GM12891 (cell line): ENCODE measurements around the gene ATP6V1G3.

Source experiments
- DNase-seq: peaks from one replicate; pipeline ENCODE4 v3.0.0; 2011; ENCODE audit warnings: low spot score; ENCODE audit not compliant: insufficient read length
- FAIRE-seq: peaks from 2 replicates; lab custom pipeline; 2011; peaks lifted over from hg19 to GRCh38; lab: Jason Lieb, UNC
- PAX5 ChIP-seq: IDR thresholded peaks from 2 replicates; pipeline ENCODE4 v1.6.1; 2011; ENCODE audit warnings: low read length, moderate library complexity, mild to moderate bottlenecking; ENCODE audit not compliant: insufficient read depth, severe bottlenecking
- POLR2A ChIP-seq: IDR thresholded peaks from 2 replicates; pipeline ENCODE4 v1.6.1; 2011; ENCODE audit warnings: low read depth, low read length, control low read depth
- POLR2AphosphoS5 ChIP-seq: IDR thresholded peaks from 2 replicates; pipeline ENCODE4 v1.6.1; 2011; ENCODE audit warnings: low read depth, low read length, control low read depth
- POU2F2 ChIP-seq: IDR thresholded peaks from 2 replicates; pipeline ENCODE4 v1.6.1; 2011; ENCODE audit warnings: low read depth, mild to moderate bottlenecking, control low read depth, low read length, moderate library complexity
- SPI1 ChIP-seq: IDR thresholded peaks from 2 replicates; pipeline ENCODE4 v1.6.1; 2011; ENCODE audit warnings: low read depth, low read length, control low read depth
- TAF1 ChIP-seq: IDR thresholded peaks from 2 replicates; pipeline ENCODE4 v1.6.1; 2011; ENCODE audit warnings: low read depth, low read length, control low read depth

Gene ATP6V1G3

GRCh38 chr1:198563583-198563982 is 23.1 kb upstream of the ATP6V1G3 start:
- DNase-seq, result no peak
- TF ChIP-seq SPI1 (no peak), POU2F2 (no peak), PAX5 (no peak), POLR2A (no peak), TAF1 (no peak), POLR2AphosphoS5 (no peak)
- FAIRE-seq, result no peak

GRCh38 chr1:198560161-198560560 is 19.7 kb upstream of the ATP6V1G3 start:
- DNase-seq (no peak), FAIRE-seq (no peak)
- TF ChIP-seq POLR2AphosphoS5 (no peak), TAF1 (no peak), POU2F2 (no peak), POLR2A (no peak), SPI1 (no peak), PAX5 (no peak)

DNA sequence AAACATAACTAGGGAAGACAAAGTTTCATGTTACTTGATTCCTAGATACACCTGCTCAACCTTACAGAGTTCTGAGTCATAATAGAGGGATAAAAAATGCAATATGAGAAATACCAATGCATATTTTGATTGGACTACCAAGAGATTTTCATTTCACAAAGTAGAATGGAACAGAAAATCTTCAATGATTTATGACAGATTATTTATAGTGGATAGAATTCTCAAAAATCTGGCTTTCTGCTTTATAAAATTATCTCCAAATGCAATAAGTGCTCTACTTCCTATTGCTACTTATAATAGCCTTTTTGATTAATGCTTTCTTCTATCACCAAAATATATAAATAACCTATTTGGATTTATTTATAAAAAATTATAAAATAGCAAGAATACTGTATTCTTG is 18.9 kb upstream of the ATP6V1G3 start:
- FAIRE-seq (no peak), DNase-seq (no peak)
- TF ChIP-seq POU2F2, result no peak
- no peak for TF ChIP-seq TAF1
- no peak for TF ChIP-seq POLR2AphosphoS5
- no peak for TF ChIP-seq POLR2A
- TF ChIP-seq PAX5, result no peak
- TF ChIP-seq SPI1, result no peak

DNA sequence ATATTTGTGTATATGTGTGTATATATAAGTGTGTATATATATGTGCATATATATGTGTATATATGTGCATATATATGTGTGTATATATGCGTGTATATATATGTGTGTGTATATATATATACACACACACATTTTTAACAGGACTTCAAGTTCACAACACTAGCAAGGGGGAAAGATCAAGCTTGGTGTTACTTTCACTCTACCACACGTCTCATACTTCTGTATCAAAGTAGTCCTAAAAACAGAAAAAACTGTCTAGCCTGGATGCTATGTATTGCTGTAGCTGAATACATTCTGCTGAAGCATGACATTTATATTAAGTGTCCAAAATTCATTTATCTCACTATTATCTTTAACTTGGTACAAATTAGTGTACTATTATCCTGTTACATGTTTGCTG is 17.9 kb upstream of the ATP6V1G3 start:
- FAIRE-seq (no peak), DNase-seq (no peak)
- no peak for TF ChIP-seq PAX5
- TF ChIP-seq POU2F2, result no peak
- TF ChIP-seq POLR2AphosphoS5, result no peak
- no peak for TF ChIP-seq TAF1
- TF ChIP-seq SPI1, result no peak
- no peak for TF ChIP-seq POLR2A

DNA sequence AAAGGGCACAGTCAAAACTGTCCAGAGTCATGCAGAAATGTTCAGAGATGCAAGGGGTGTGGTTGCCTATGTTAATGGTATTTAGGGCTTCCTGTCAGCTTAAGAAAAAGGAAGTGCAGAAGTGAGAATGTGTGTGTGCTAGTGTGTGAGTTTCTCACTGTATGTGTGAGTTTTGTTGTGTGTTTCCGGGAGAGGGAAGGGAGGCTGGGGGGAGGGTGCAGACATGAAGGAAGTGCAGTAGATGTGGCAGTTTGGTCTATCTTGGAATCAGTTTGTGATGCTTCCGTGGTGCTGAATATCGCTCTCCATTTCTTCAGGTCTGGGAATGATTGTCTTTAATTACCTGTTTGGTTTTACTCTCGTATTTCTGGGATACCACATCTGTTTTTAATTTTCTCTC is 16.5 kb upstream of the ATP6V1G3 start:
- no peak for DNase-seq
- peak; percentile 90 for FAIRE-seq
- TF ChIP-seq SPI1 (peak; percentile 94), POU2F2 (no peak)

DNA sequence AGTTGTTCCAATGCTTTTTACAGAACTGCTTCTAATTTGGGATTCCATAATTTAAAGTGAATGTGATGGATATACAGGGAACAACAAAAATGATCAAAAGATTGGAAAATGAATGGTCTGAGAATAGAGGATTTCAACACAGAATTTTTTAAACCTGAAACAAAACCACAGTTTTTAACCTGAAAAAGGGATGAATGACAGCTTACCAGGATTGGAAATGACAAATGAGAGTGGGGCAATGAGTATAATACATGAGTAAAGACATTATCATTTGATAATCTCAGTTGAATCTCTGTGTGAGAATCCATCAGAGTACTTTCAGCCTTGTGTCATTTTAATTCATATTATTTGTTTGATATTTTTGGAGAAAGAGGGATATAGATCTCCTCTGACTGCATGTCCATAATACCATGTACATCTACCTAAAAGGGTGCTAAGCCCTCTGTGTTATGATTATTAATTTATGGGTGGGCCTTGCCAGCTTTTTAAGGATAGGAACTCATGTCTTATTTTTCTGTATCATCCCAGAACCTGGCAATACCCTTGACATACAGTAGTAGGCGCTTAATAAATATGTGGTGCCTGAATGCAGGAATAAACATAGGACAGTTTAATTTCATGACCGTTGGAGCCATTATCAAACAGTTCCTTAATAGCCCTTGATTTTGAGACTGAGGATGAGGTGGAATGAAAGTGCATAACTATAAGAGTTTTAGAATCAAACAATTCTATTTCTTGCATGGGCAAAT is 12.4 kb upstream of the ATP6V1G3 start:
- FAIRE-seq, result no peak

DNA sequence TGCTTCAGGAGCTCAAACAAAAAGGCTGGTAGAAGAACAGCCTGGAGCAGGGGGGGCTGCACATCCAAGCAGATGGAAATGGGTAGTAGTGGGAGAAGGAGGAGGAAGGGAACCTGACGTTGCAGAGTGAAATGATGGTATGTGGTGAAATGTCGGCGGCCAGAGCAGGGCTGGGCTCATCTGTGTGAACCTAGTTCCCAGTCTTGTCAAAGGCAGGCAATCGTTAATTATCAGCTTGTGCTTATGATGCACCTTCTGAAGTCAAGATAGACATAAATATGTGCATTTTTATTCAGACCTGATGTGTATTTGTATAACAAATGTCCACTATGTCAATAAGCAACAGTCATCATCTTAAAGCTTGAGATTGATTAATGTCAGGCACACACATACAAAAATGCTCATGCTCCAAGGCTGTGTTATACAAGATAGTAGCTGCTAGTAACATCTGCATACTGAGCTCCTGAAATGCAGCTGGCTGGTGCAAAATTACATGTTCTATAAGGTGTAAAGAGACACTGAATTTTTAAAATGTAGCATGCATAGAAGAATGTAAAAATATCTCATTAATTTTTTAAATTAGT is 10.6 kb upstream of the ATP6V1G3 start:
- TF ChIP-seq POU2F2 (no peak), SPI1 (no peak), POLR2AphosphoS5 (no peak), TAF1 (no peak)
- DNase-seq, result no peak
- peak; percentile 56 for FAIRE-seq

More for the DNA sequence above, 12.4 kb upstream of the ATP6V1G3 start:
- no peak for DNase-seq
- no peak for TF ChIP-seq POU2F2
- no peak for TF ChIP-seq POLR2A
- no peak for TF ChIP-seq POLR2AphosphoS5
- TF ChIP-seq PAX5, result no peak
- TF ChIP-seq SPI1, result no peak
- no peak for TF ChIP-seq TAF1

- peak; percentile 90 for TF ChIP-seq SPI1
- no peak for TF ChIP-seq POLR2A
- FAIRE-seq, result peak; percentile 84
- no peak for DNase-seq
Measured at GRCh38 chr1:198549866-198550265, 9.4 kb upstream of the ATP6V1G3 start.

DNA sequence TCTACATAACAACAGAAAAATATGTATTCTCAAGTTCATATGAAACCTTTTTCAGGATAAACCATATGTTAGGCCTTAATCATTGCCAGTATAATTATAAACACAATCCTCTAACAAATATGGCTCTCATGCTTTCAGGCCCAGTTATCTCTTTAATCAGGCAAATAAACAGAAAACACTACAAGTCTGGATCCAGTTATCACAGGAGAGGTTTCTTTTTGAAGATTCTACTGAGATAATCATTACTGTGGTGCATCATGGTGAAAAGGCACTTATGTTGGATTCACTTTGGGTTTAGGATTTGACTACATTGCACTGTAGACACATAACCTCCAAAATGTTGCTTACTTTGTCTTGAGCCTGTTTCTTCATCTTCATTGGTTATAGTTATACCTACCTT is 8.4 kb upstream of the ATP6V1G3 start:
- no peak for TF ChIP-seq POLR2A
- no peak for TF ChIP-seq SPI1
- TF ChIP-seq TAF1, result no peak
- no peak for FAIRE-seq

DNA sequence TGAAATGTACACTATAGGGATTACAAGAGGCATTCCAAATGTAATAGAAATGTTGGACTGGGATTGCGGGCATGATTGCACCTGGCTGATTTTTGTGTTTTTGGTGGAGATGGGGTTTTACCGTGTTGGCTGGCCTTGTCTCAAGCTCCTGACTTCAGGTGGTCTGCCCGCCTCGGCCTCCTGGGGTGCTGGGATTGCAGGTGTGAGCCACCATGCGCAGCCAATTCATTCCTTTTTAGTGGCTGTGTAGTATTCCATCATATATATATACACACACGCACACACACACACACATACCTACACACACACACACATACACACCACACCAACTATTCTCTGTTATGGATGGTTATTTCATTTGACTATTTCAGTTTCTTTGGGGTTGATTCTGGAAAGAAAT is 4.7 kb upstream of the ATP6V1G3 start:
- FAIRE-seq (no peak), DNase-seq (no peak)
- TF ChIP-seq POLR2A, result no peak
- TF ChIP-seq SPI1, result no peak
- no peak for TF ChIP-seq POLR2AphosphoS5
- TF ChIP-seq PAX5, result no peak
- TF ChIP-seq TAF1, result no peak
- no peak for TF ChIP-seq POU2F2

More for the DNA sequence above, 8.4 kb upstream of the ATP6V1G3 start:
- no peak for DNase-seq

GRCh38 chr1:198544265-198544664 is 3.8 kb upstream of the ATP6V1G3 start:
- FAIRE-seq (no peak), DNase-seq (no peak)
- TF ChIP-seq TAF1 (no peak), POLR2A (no peak), PAX5 (no peak), POLR2AphosphoS5 (no peak), SPI1 (no peak), POU2F2 (no peak)
